GM18868 (cell line): ENCODE measurements around the gene OTOL1.

Source experiments
- ATAC-seq: cut with Tn5 transposase; IDR thresholded peaks from one replicate; pipeline ENCODE4 v1.9.1; 2021; ENCODE audit warnings: mild to moderate bottlenecking, moderate library complexity; ENCODE audit not compliant: unreplicated experiment

The OTOL1 gene

GRCh38 chr3:161531930-161532329 is 35.3 kb downstream of the OTOL1 start:
- no peak for ATAC-seq

GRCh38 chr3:161540594-161540993 is 44.0 kb downstream of the OTOL1 start:
- peak; percentile 87 for ATAC-seq

GRCh38 chr3:161545824-161546223 is 49.2 kb downstream of the OTOL1 start:
- no peak for ATAC-seq

GRCh38 chr3:161548301-161548700 is 51.7 kb downstream of the OTOL1 start:
- ATAC-seq = no peak

- ATAC-seq = peak; percentile 77
Observed at GRCh38 chr3:161549261-161549660, 52.7 kb downstream of the OTOL1 start.

- ATAC-seq = no peak
Observed at GRCh38 chr3:161550491-161551195, 54.0 kb downstream of the OTOL1 start.

- no peak for ATAC-seq
Observed at GRCh38 chr3:161551697-161552096, 55.1 kb downstream of the OTOL1 start.

GRCh38 chr3:161552984-161553560 is 56.5 kb downstream of the OTOL1 start:
- no peak for ATAC-seq
